Stimulated activated effector memory CD8-positive, alpha-beta T cell treated with anti-CD3 and anti-CD28 coated beads, Interleukin-12 subunit alpha, Interleukin-12 subunit beta, amount 100 ng/mL, for 72 hours (primary cell): ENCODE measurements around the gene FOXK1.

Source experiments
- ATAC-seq: fragments of 150-1000 bp; cut with Tn5 transposase; 2 replicates; pipeline ENCODE4 v1.10.0; 2021
- DNase-seq, 2 donors: peaks; one replicate each; pipeline ENCODE4 v3.0.0; 2021 to 2022; ENCODE audit warnings: low spot score in 2 of 2
- H3K27ac Mint-ChIP-seq: one replicate; pipeline ENCODE4 v1.8.0; 2022; ENCODE audit warnings: mild to moderate bottlenecking, mixed read lengths
- H3K36me3 Mint-ChIP-seq: one replicate; pipeline ENCODE4 v1.8.0; 2022; ENCODE audit warnings: mild to moderate bottlenecking, mixed read lengths
- H3K4me1 Mint-ChIP-seq: one replicate; pipeline ENCODE4 v1.8.0; 2022; ENCODE audit warnings: mixed read lengths
- H3K4me3 Mint-ChIP-seq: one replicate; pipeline ENCODE4 v1.8.0; 2022; ENCODE audit warnings: mild to moderate bottlenecking, mixed read lengths
- H3K9me3 Mint-ChIP-seq: one replicate; pipeline ENCODE4 v1.8.0; 2022; ENCODE audit warnings: mixed read lengths

The FOXK1 gene

DNA sequence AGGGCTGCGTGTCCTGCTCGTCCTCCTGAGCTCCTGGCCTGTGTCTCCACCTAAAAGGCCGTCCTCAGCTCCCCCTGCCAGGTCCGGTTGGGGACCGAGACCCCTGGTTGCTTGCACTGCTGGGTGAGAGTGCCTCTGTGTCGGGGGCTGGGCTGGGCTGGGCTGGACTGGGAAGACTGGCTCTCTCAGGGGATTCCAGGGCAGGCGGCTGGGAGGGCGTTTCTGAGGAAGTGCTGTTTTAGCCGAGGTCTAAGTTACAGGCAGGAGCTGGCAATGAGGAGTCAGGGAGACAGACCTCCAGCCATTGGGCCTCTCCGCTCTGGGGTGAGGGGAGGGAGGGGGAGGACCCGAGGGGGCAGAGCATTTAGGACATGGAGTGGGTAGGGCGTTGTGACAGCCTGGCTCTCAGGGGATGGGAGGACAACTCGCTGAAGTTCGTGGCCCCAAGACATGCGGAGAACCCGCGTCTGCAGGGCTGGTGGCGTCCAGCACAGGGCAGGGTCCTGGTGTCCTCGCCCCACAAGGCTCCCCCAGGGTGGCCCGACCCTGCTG is 20.9 kb downstream of the FOXK1 start:
- Mint-ChIP-seq H3K4me3 (no peak overlapping the region), H3K9me3 (no peaks in the 10 kb centered on the region), H3K27ac (no peak overlapping the region), H3K4me1 (peaks cover 46% of the 10 kb centered on the region), H3K36me3 (peaks cover 16% of the 10 kb centered on the region)
- ATAC-seq (no peak), DNase-seq (no peak)

DNA sequence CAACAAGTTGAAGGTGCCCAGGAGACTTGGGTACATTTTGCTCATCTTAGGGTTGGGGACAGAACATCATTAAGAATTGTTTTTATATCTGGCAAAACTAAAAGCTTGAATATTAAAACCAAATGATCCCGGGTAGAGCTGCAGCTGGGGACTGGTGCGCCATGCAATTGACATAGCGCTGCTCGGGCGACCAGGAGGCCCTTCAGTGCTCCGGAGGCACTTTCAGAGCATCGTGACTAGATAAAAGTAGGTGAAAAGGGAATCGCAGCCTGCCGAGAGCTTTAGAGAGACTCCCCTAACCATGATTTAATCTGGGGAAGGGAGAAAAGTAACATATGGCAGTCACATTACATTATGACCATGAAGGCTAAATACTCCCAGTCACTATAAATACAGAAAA is 21.4 kb downstream of the FOXK1 start:
- H3K9me3 Mint-ChIP-seq: no peaks in the 10 kb centered on the region
- H3K36me3 Mint-ChIP-seq: peaks cover 16% of the 10 kb centered on the region
- DNase-seq (no peak), ATAC-seq (no peak)
- H3K4me1 Mint-ChIP-seq: peaks cover 46% of the 10 kb centered on the region
- H3K27ac Mint-ChIP-seq: no peak overlapping the region
- H3K4me3 Mint-ChIP-seq: no peak overlapping the region

DNA sequence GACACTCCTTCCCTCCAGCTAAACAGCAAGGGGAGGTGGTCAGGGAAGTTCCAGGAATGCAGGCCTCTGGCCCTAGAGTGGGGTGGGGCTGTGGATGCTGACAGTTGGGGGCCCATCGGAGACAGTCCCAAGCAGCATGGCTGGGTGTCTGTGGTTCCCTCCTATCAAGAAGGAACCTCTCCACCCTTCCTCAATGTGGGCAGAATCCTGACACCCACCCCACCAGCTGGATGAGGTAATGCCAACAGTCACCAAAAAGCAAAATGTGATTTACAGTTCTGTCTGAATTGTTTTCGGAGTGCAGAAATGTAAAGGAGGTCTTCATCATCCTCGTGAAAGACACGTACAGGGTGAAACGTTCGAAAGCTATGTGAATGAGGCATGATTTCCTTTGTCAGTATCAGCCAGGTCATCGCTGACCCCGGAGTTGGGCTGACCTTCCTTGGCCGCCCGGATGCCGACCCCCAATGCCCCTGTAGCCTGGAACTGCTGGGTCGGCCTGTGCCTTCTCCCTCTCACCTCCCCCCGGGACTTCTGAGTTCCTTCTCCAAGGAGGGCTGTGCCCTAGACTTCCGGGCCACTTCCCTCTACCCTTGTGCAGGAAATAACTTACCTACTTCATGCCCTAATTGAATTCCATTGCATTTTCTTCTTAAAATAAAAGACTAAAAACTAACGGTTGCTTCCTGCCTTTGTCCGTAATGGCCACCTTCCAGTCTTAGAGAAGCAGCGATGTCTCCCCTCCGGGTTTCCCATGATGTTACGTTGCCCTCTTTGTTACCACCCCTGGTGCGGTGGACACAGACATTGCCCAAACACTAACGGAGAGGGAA is 24.5 kb downstream of the FOXK1 start:
- DNase-seq: no peak
- H3K4me1 Mint-ChIP-seq: peaks cover 40% of the 10 kb centered on the region
- no peak for ATAC-seq

DNA sequence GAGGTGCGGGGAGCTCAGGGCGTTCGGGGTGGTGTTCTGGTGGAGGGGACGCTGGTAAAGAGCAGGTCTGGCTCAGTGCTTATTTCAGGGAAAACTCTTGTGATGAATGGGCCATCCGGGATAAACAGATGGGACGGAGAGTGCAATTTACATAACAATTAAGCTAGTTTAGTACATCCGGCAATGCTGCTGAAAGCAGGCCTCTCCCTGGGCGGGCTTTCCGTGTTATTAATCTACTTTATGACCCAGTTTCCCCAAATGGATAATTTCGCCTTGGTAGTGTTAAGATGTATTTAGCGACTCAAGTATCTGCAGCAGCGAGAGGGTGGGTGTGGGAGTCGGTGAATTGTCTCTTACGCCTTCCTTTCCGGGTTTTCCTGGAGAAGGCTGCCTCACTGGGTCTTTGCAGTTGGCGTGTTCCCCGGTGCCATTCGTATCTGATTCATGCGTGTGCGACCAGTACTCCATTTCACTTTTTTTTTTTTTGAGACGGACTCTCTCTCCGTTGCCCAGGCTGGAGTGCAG is 25.2 kb downstream of the FOXK1 start:
- peak overlapping the region; percentile 64 for H3K27ac Mint-ChIP-seq
- H3K36me3 Mint-ChIP-seq: peaks cover 22% of the 10 kb centered on the region
- ATAC-seq (no peak), DNase-seq (no peak)
- no peak overlapping the region for H3K4me3 Mint-ChIP-seq
- H3K9me3 Mint-ChIP-seq: no peaks in the 10 kb centered on the region
- H3K4me1 Mint-ChIP-seq: peaks cover 47% of the 10 kb centered on the region

More for the DNA sequence above, 24.5 kb downstream of the FOXK1 start:
- H3K9me3 Mint-ChIP-seq: no peaks in the 10 kb centered on the region
- peaks cover 22% of the 10 kb centered on the region for H3K36me3 Mint-ChIP-seq
- no peak overlapping the region for H3K4me3 Mint-ChIP-seq
- H3K27ac Mint-ChIP-seq: peak overlapping the region; percentile 64

DNA sequence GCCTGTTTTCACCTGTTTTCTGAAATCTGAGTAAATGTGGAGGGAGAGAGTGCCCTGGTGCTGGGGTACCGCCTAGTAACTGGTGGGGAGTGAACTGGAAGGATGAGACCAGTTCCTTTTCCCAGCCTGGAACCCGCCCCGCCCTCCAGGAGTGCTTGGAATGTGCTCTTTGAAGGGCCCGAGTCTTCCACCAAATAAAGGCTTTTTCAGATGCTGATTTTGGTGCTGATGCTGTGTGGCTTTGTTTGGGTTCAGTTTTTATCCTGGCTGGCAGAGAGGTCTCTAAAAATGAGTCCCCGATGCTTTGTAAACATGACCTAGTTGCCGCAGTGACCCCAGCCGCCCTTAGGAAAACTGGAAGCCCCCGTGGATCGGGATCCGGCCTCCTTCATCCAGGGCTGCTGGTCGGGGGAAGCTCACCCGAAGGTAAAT is 25.9 kb downstream of the FOXK1 start:
- Mint-ChIP-seq H3K27ac (no peak overlapping the region), H3K4me1 (peaks cover 48% of the 10 kb centered on the region), H3K36me3 (peaks cover 22% of the 10 kb centered on the region), H3K4me3 (no peak overlapping the region), H3K9me3 (no peaks in the 10 kb centered on the region)
- ATAC-seq (no peak), DNase-seq (no peak)

DNA sequence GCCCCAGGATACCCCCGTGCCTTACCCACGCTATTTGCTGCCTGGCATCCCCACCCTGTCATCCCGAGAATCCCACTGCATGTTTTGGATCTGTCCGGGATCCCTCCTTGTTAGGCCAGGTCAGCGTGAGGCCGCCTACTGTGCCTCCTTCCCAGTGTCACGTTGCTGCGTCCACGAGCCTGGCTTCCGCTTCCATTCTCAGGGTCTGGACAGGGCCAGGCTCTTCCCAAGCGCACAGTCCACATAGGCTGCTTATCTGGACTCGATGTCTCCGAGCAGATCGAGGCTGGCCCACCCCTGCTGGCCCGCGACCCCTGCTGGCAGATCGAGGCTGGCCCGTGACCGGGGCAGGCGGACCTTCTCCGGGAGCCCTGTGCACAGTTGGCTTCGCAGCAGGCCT is 27.1 kb downstream of the FOXK1 start:
- Mint-ChIP-seq H3K27ac (no peak overlapping the region), H3K36me3 (peaks cover 22% of the 10 kb centered on the region), H3K9me3 (no peaks in the 10 kb centered on the region), H3K4me1 (peaks cover 44% of the 10 kb centered on the region), H3K4me3 (no peak overlapping the region)
- ATAC-seq: no peak
- no peak for DNase-seq

DNA sequence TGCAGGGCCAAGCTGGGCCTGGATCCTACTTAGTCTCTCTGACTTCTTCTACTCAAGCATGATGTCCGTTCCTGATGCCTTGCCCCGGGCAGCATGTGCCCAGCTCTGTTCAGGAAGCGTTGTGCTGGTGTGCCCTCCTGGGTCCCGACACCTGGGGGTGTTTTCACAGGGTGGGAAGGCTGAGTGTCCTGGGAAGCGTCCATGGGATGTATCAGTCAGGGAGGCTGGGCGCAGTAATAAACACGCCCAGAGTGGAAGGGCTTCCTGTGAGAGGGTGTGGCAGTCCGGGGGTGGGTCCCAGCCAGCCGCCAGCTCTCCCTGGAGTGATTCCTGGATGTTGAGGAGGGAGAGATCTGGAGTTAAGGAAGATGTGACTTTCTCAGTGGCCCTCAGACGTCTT is 29.0 kb downstream of the FOXK1 start:
- Mint-ChIP-seq H3K9me3 (no peaks in the 10 kb centered on the region), H3K4me3 (peak overlapping the region; percentile 43), H3K27ac (peak overlapping the region; percentile 72), H3K4me1 (peaks cover 56% of the 10 kb centered on the region), H3K36me3 (peaks cover 15% of the 10 kb centered on the region)
- ATAC-seq (no peak), DNase-seq (no peak)

DNA sequence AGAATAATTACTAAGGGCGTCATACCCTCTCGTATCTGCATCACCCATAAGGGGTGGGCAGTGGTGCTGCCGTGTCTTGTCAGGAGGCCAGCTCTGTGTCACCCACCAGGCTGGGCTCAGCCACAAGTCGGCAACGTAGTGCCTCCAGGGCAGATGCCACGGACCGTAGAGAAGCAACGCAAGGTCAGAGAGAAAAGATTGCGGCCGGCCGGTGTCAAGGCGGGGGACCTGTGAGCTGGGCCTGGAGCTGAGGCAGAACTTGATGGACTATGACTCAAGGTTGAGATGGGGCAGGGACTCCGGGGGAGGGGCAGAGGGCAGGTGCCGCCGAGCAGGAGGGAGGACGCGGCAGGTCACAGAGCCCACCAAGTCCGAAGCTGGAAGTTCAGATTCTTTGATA is 29.5 kb downstream of the FOXK1 start:
- Mint-ChIP-seq H3K9me3 (no peaks in the 10 kb centered on the region), H3K4me1 (peaks cover 62% of the 10 kb centered on the region), H3K4me3 (peak overlapping the region; percentile 43), H3K36me3 (peaks cover 18% of the 10 kb centered on the region), H3K27ac (peak overlapping the region; percentile 72)
- ATAC-seq (no peak), DNase-seq (no peak)

DNA sequence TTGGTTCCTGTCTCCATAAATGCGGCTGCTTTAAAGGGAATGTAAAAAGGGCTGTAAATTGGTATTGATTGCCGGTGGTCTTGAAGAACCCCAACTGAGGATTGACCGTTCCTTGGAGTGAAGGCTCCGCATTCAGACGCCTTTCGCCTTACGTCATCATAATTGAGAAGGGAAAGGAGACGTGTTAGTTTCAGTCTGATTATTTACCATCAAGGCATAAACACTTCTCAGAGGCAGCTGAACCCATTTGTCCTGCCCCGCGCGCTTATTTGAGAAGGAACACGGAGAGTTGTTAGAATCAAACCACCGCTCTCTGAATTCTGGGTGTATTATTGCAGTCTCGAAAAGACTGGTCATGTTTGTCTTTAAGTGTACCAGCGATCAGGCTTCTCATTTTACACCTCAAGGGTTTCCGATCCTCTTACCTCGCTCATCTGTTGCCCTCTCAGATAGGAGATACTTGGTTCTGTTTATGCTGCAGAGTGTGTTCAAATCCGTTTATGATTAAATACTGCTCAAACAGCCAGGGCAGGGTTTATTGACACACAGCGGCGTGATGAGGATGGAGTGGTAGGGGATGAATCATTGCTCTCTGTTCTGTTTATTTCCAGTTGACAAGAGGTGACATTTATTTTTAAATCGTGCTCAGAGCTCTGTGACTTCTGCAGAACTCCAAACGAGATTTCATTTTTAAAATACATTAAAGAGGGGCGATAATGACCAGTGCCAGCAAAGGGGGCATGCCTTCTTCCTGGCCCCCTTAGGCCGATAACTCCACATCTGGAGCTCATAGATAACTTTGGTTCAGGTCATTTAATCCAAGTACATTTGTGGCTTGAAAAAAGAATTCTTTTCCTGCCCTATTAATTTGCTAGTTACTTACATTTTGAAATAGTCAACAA is 30.4 kb downstream of the FOXK1 start:
- Mint-ChIP-seq H3K4me1 (peaks cover 65% of the 10 kb centered on the region), H3K36me3 (peaks cover 13% of the 10 kb centered on the region), H3K9me3 (no peaks in the 10 kb centered on the region), H3K4me3 (peak overlapping the region; percentile 40), H3K27ac (peak overlapping the region; percentile 72)
- ATAC-seq: peak; percentile 91
- DNase-seq: no peak

DNA sequence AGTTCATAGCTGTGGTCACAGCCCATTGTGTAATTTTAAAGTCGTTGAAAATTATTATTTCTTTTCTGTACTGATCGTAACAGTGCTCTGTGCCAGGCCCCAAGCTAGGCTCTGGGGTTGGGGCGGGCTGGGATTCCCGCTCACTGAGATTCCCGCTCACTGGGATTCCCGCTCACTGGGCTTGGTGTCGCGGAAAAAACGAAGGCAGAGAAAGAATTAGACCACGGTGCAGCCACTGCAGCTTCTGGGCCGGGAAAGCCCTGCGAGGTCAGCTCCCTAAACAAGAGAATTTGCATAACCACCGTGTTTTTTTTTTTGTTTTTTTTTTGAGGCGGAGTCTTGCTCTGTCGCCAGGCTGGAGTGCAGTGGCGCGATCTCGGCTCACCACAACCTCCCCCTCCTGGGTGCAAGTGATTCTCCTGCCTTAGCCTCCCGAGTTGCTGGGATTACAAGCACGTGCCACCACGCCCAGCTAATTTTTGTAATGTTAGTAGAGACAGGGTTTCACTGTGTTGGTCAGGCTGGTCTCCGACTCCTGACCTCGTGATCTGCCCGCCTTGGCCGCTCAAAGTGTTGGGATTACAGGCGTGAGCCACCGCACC is 31.2 kb downstream of the FOXK1 start:
- DNase-seq: no peak
- Mint-ChIP-seq H3K4me1 (peaks cover 72% of the 10 kb centered on the region), H3K4me3 (peak overlapping the region; percentile 40)

DNA sequence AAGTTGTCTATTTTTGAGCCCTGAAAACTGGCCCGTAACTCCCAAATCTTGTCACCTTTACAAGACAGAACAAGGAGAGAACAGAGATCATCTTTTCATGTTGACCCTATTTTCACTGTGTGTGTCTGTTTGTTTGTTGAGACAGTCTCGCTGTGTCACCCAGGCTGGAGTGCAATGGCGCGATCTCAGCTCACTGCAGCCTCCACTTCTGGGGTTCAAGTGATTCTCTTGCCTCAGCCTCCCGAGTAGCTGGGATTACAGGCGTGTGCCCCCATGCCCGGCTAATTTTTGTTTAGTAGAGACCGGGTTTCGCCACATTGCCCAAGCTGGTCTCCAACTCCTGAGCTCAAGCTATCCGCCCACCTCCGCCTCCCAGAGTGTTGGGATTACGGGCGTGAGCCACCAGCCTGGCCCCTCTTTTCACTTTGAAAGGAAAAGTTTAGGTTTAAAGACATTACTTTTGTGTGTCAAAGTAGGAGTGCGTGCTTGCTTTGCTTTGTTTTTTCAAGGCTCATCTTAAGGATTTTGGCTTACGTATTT is 32.1 kb downstream of the FOXK1 start:
- ATAC-seq (no peak), DNase-seq (no peak)
- Mint-ChIP-seq H3K36me3 (peaks cover 11% of the 10 kb centered on the region), H3K27ac (peak overlapping the region; percentile 23), H3K9me3 (no peaks in the 10 kb centered on the region), H3K4me1 (peaks cover 80% of the 10 kb centered on the region), H3K4me3 (no peak overlapping the region)

More for the DNA sequence above, 31.2 kb downstream of the FOXK1 start:
- Mint-ChIP-seq H3K9me3 (no peaks in the 10 kb centered on the region), H3K36me3 (peaks cover 11% of the 10 kb centered on the region), H3K27ac (peak overlapping the region; percentile 72)
- peak; percentile 36 for ATAC-seq

DNA sequence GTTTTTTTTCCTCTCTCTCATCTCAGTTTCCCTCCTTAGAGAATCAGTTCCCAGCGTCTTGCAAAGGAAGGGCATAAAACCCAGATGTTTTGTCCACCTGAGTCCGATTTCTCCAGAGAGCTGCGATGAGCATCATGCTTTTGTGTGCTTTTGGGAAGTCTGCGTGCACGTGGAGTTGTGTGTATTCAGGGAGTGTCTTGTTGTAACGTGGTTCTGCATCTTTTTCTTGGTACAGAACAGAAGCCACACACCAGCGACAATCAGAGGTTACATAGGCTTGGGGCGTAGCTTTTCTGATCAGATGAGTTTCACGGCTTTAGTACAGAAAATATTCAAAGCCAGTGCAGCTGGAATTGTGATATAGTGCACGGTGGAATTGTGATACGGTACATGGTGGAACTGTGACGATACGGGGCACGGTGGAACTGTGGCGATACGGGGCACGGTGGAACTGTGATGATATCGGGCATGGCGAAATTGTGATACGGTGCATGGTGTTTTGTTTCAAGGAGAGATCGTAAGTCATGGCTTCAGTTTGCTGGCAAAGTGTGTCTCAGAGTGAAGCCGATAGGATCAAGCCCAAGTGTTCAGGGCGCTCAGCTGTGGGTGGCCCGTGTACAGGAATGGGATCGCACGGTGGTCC is 32.8 kb downstream of the FOXK1 start:
- Mint-ChIP-seq H3K9me3 (no peaks in the 10 kb centered on the region), H3K27ac (peak overlapping the region; percentile 83), H3K4me3 (no peak overlapping the region), H3K4me1 (peaks cover 86% of the 10 kb centered on the region), H3K36me3 (peaks cover 17% of the 10 kb centered on the region)
- DNase-seq (no peak), ATAC-seq (no peak)

DNA sequence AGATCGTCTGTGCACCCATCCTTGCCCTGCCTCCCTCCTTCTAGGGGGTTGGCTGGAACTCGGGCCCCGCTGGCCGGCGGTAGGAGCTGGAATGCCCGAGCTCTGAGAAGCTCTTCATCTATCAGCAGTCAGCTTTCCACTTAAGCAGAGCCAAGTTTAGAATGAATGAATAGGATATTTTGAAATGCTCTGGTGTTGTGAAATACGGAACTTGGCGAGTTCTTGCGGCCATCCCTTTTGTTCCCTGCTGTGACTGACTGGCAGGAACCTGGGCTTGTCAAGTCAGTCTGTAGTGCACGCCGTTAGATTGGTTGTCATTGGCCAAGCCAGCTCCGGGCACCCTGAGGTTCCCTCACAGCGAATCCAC is 33.3 kb downstream of the FOXK1 start:
- DNase-seq: no peak
- Mint-ChIP-seq H3K27ac (peak overlapping the region; percentile 83), H3K36me3 (peaks cover 22% of the 10 kb centered on the region), H3K4me3 (no peak overlapping the region), H3K4me1 (peaks cover 91% of the 10 kb centered on the region), H3K9me3 (no peaks in the 10 kb centered on the region)
- ATAC-seq: no peak
